Ovary (tissue), 3 donors: Measurements from ENCODE around the gene TRPM3.

Experiments used
- CTCF ChIP-seq, 3 donors: fragments of 450-650 bp in 2 of 3; fragments of 200-600 bp in 1 of 3; IDR thresholded peaks; one replicate each; pipeline versions ENCODE4 v1.5.1 to v1.8.0; 2016 to 2022; ENCODE audit warnings: antibody characterized with exemption in 3 of 3, mild to moderate bottlenecking in 1 of 3
- EP300 ChIP-seq: sonication (generic); formaldehyde crosslinking; IDR thresholded peaks from one replicate; pipeline ENCODE4 v1.6.1; 2017; ENCODE audit warnings: antibody characterized with exemption
- POLR2A ChIP-seq: fragments of 450-650 bp; IDR thresholded peaks from one replicate; pipeline ENCODE4 v1.6.1; 2017; ENCODE audit warnings: antibody characterized with exemption, mild to moderate bottlenecking, moderate library complexity
- donor health status: DM: no; HTN: no; CAD: no.

- no peak for TF ChIP-seq CTCF (IDR thresholded peaks at IDR 0.05)
- TF ChIP-seq POLR2A = no peak
- no peak for TF ChIP-seq EP300
Observed at GRCh38 chr9:71121275-71122021, at the start of gene TRPM3.
